ENCODE results near the gene ACSM2A. TPM values are rescaled to one million over a fixed set of nuclear protein-coding genes. Genes with fewer than 3 reads are reported as not detected.

Gene ACSM2A
- total RNA-seq, 1 donor from 2014 or later = not detected

Other genes starting within 250 kb of the ACSM2A start
- not detected in 2 replicates for gene GP2, start 124.0 kb upstream of the ACSM2A start, total RNA-seq
- gene UMOD, start 98.8 kb upstream of the ACSM2A start, total RNA-seq = not detected in 2 replicates
- not detected in 2 replicates for gene PDILT, start 46.8 kb upstream of the ACSM2A start, total RNA-seq
- gene ACSM5, start 42.0 kb upstream of the ACSM2A start, total RNA-seq = not detected in 2 replicates
- gene ACSM2B, start 124.8 kb downstream of the ACSM2A start, total RNA-seq = not detected in 2 replicates
- gene ACSM1, start 246.2 kb downstream of the ACSM2A start, total RNA-seq = not detected in 2 replicates

Measured in T-helper 1 cell treated with Interleukin-12 subunit alpha and Interleukin-12 subunit beta and Interleukin-4 antibody, amounts not matched to agents 30 ng/mL and 1 ng/mL, for 36 hours (primary cell).